Central memory CD8-positive, alpha-beta T cell (primary cell): Measurements from ENCODE around the gene EIF3B.
"Not testable (repeated sequence)": the region's sequence is repeated elsewhere in the genome, so short reads cannot be mapped to it uniquely, and the experiment has no call there.

ENCODE experiments used
- ATAC-seq: fragments of 150-1000 bp; cut with Tn5 transposase; replicated peaks from 2 replicates; pipeline ENCODE4 v1.10.0; 2022; ENCODE audit warnings: mild to moderate bottlenecking, moderate FRiP score, moderate number of reproducible peaks; ENCODE audit not compliant: poor library complexity, severe bottlenecking; ENCODE audit errors: extremely low read depth
- DNase-seq, 2 donors: peaks; one replicate each; pipeline ENCODE4 v3.0.0; 2021; ENCODE audit warnings: low spot score in 2 of 2
- H3K27ac Mint-ChIP-seq: one replicate; pipeline ENCODE4 v1.8.0; 2022; ENCODE audit warnings: low read depth, mild to moderate bottlenecking, moderate library complexity, mixed read lengths
- H3K27me3 Mint-ChIP-seq: one replicate; pipeline ENCODE4 v1.8.0; 2022; ENCODE audit warnings: mixed read lengths
- H3K36me3 Mint-ChIP-seq: one replicate; pipeline ENCODE4 v1.8.0; 2022; ENCODE audit warnings: mild to moderate bottlenecking, moderate library complexity, mixed read lengths; ENCODE audit not compliant: insufficient read depth
- H3K4me1 Mint-ChIP-seq: one replicate; pipeline ENCODE4 v1.8.0; 2022; ENCODE audit warnings: mixed read lengths
- H3K4me3 Mint-ChIP-seq: one replicate; pipeline ENCODE4 v1.8.0; 2022; ENCODE audit warnings: mild to moderate bottlenecking, moderate library complexity, mixed read lengths
- H3K9me3 Mint-ChIP-seq: one replicate; pipeline ENCODE4 v1.8.0; 2022; ENCODE audit warnings: mixed read lengths

Gene EIF3B

GRCh38 chr7:2373646-2374045 is 19.0 kb downstream of the EIF3B start:
- no peak overlapping the region for H3K27ac Mint-ChIP-seq
- no peak for ATAC-seq
- DNase-seq = no peak
- H3K36me3 Mint-ChIP-seq = peaks cover 71% of the 10 kb centered on the region
- no peaks in the 10 kb centered on the region for H3K9me3 Mint-ChIP-seq
- H3K27me3 Mint-ChIP-seq = no peaks in the 10 kb centered on the region
- peaks cover 9% of the 10 kb centered on the region for H3K4me1 Mint-ChIP-seq
- H3K4me3 Mint-ChIP-seq = no peak overlapping the region

DNA sequence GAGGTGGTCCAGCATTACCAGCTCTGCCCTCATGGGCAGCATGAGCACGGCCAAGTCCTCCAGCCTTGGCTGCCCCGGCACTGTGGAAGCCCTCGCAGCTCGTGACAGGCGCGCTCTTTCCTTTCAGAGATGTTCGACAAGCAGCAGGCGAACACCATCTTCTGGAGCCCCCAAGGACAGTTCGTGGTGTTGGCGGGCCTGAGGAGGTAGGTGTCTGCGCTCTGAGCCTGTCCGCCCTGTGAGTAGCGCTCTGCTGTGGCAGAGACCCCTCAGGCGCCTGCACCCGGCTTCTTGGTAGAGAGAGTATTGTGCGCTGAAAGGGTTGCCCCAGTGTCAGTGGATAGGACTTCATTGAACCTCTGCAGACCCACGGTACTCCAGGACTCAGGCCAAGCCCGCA is 19.8 kb downstream of the EIF3B start:
- ATAC-seq (no peak), DNase-seq (no peak)
- Mint-ChIP-seq H3K4me1 (peaks cover 9% of the 10 kb centered on the region), H3K27ac (no peak overlapping the region), H3K4me3 (no peak overlapping the region), H3K27me3 (no peaks in the 10 kb centered on the region), H3K9me3 (no peaks in the 10 kb centered on the region), H3K36me3 (peaks cover 70% of the 10 kb centered on the region)

- Mint-ChIP-seq H3K27ac (peak overlapping the region; percentile 73), H3K27me3 (no peaks in the 10 kb centered on the region), H3K36me3 (peaks cover 72% of the 10 kb centered on the region), H3K4me1 (peaks cover 9% of the 10 kb centered on the region), H3K9me3 (no peaks in the 10 kb centered on the region), H3K4me3 (no peak overlapping the region)
- DNase-seq (no peak), ATAC-seq (no peak)
Observed at GRCh38 chr7:2374830-2375728, 20.5 kb downstream of the EIF3B start.

- no peak for DNase-seq
- H3K4me3 Mint-ChIP-seq = no peak overlapping the region
- ATAC-seq = no peak
- no peaks in the 10 kb centered on the region for H3K27me3 Mint-ChIP-seq
- H3K4me1 Mint-ChIP-seq = peaks cover 13% of the 10 kb centered on the region
- peak overlapping the region; percentile 67 for H3K27ac Mint-ChIP-seq
- H3K9me3 Mint-ChIP-seq = no peaks in the 10 kb centered on the region
- H3K36me3 Mint-ChIP-seq = peaks cover 76% of the 10 kb centered on the region
Observed at GRCh38 chr7:2376351-2377154, 21.9 kb downstream of the EIF3B start.

- not testable (repeated sequence) for H3K27me3 Mint-ChIP-seq, ATAC-seq, H3K9me3 Mint-ChIP-seq, DNase-seq, H3K4me3 Mint-ChIP-seq
- Mint-ChIP-seq H3K36me3 (peaks cover 72% of the 10 kb centered on the region), H3K27ac (peak overlapping the region; percentile 67), H3K4me1 (peaks cover 13% of the 10 kb centered on the region)
Observed at GRCh38 chr7:2377492-2377891, 22.9 kb downstream of the EIF3B start.

- H3K27ac Mint-ChIP-seq = peak overlapping the region; percentile 81
- ATAC-seq, H3K27me3 Mint-ChIP-seq, H3K9me3 Mint-ChIP-seq, DNase-seq: not testable (repeated sequence)
- H3K36me3 Mint-ChIP-seq = peaks cover 67% of the 10 kb centered on the region
- peaks cover 13% of the 10 kb centered on the region for H3K4me1 Mint-ChIP-seq
- peak overlapping the region; percentile 29 for H3K4me3 Mint-ChIP-seq
Observed at GRCh38 chr7:2378125-2378524, 23.5 kb downstream of the EIF3B start.

DNA sequence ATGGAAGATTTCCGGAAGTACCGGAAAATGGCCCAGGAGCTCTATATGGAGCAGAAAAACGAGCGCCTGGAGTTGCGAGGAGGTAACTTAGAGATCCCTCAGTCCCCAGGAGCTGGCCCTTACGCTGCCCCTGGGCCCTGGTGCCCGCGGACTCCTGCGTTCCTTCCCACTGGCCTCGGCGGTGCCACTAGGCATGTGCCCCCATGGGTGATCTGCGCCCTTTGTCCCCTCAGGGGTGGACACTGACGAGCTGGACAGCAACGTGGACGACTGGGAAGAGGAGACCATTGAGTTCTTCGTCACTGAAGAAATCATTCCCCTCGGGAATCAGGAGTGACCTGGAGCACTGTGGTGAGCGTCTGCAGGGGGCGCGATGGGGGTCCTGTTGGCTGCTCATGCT is 24.5 kb downstream of the EIF3B start:
- H3K4me3 Mint-ChIP-seq = no peak overlapping the region
- peaks cover 61% of the 10 kb centered on the region for H3K36me3 Mint-ChIP-seq
- H3K9me3 Mint-ChIP-seq = no peaks in the 10 kb centered on the region
- no peak for ATAC-seq
- H3K4me1 Mint-ChIP-seq = peaks cover 13% of the 10 kb centered on the region
- H3K27ac Mint-ChIP-seq = peak overlapping the region; percentile 36
- no peaks in the 10 kb centered on the region for H3K27me3 Mint-ChIP-seq
- no peak for DNase-seq

DNA sequence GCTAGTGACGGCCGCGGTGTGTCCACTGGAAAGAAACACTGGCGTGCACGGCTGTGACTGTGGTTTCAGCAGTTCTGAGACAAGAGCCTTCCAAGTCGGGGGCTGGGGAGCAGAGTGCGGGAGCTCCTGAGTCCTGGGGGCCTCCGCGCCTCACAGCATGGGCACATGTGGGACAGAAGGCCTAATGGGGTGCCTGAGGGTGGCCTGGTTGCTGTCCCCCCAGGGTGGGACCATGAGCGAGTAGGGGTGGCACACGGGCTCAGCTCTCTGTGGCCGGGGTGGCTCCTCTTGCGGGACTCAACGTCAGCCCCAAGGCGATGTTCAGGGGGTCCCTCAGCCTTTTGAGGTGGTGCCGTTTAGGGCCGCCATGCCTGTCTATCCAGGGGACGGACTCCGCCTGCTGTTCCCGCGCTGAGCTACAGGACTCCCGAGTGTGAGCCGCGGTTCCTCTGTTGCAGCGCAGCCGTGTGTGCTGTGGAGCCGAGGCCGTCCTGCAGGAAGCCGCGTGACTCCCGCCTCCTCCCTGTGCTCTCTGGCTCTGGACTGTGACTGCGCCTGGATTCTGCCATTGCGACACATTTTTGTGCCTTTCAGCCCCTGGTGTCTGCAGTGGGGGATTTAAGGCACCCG is 25.3 kb downstream of the EIF3B start:
- DNase-seq (no peak), ATAC-seq (no peak)
- no peak overlapping the region for H3K4me3 Mint-ChIP-seq
- H3K9me3 Mint-ChIP-seq = no peaks in the 10 kb centered on the region
- peaks cover 55% of the 10 kb centered on the region for H3K36me3 Mint-ChIP-seq
- H3K27ac Mint-ChIP-seq = peak overlapping the region; percentile 36
- H3K27me3 Mint-ChIP-seq = no peaks in the 10 kb centered on the region
- peaks cover 13% of the 10 kb centered on the region for H3K4me1 Mint-ChIP-seq

GRCh38 chr7:2380461-2380860 is 25.8 kb downstream of the EIF3B start:
- peaks cover 50% of the 10 kb centered on the region for H3K36me3 Mint-ChIP-seq
- no peak for ATAC-seq
- H3K9me3 Mint-ChIP-seq = no peaks in the 10 kb centered on the region
- H3K27ac Mint-ChIP-seq = no peak overlapping the region
- peaks cover 13% of the 10 kb centered on the region for H3K4me1 Mint-ChIP-seq
- H3K4me3 Mint-ChIP-seq = no peak overlapping the region
- H3K27me3 Mint-ChIP-seq = no peaks in the 10 kb centered on the region
- no peak for DNase-seq

GRCh38 chr7:2381227-2381626 is 26.6 kb downstream of the EIF3B start:
- no peak overlapping the region for H3K27ac Mint-ChIP-seq
- H3K4me3 Mint-ChIP-seq = no peak overlapping the region
- DNase-seq (no peak), ATAC-seq (no peak)
- H3K4me1 Mint-ChIP-seq = peaks cover 13% of the 10 kb centered on the region
- no peaks in the 10 kb centered on the region for H3K27me3 Mint-ChIP-seq
- H3K9me3 Mint-ChIP-seq = no peaks in the 10 kb centered on the region
- peaks cover 44% of the 10 kb centered on the region for H3K36me3 Mint-ChIP-seq

DNA sequence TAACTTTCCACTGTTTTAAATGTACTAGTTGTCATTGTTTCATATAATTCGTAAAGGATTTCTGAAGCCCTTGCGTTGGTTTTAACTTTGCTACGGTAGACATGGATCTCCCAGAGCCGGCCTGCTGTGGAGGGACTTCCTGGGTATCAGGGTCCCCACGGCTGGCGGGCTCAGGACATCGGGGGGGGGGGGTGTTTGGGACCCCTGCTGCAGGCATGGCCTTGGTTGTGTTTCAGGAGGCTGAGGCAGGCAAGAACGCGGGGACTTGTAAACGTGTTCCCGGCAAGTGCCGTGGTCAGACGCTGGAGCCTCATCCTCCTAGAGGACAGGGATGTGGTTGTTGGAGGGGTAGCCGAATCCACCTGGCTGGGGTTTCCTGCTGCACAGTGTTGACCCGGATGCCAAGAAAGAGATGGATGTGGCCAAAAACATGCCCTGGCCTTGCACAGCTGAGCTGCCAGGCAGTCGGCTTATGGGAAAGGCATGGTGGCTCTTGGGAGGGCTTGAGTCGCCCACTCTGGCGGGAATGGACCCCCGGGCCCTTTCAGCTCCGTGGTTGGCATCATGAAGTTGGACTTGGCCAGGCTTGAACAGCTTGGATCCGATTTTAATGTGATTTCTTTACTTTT is 27.4 kb downstream of the EIF3B start:
- DNase-seq (no peak), ATAC-seq (no peak)
- no peaks in the 10 kb centered on the region for H3K9me3 Mint-ChIP-seq
- H3K4me1 Mint-ChIP-seq = peaks cover 10% of the 10 kb centered on the region
- no peak overlapping the region for H3K4me3 Mint-ChIP-seq
- H3K27me3 Mint-ChIP-seq = no peaks in the 10 kb centered on the region
- H3K27ac Mint-ChIP-seq = no peak overlapping the region
- H3K36me3 Mint-ChIP-seq = peaks cover 42% of the 10 kb centered on the region

DNA sequence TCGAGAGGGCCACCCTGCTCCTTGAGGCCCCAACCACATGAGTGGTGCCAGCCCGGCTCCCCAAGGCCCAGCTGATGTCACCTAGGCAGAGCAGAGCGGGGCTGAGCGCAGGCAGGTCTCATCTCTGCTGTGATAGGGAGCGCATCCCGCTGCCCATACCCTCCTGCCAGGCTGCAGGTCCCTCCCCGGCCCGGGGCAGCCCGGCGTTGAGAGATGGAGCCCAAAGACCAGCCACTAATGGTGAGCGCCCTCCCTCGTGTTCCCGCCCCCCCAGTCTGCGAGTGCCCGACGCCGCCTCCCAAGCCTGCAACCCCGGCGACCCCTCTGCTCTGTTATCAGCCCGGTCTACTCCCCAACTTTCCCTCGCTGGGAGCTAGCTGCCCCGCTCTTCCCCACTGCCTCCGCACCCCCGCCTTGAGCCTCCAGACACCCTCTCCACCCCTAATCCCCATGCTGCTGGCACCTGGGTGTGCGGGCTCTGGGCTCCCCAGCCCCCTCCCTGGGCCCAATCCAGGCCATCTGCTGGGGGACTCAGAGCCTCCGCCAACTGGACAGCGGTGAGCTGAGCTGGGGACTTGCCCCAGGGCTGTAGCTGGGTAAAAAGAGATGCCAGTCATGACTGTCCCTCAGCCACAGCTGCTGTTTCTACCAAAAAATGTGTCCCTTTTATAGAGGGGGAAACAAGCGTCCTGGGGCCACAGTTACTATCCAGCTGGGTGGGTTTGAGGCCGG is 29.1 kb downstream of the EIF3B start:
- DNase-seq (no peak), ATAC-seq (no peak)
- Mint-ChIP-seq H3K9me3 (no peaks in the 10 kb centered on the region), H3K36me3 (peaks cover 30% of the 10 kb centered on the region), H3K27me3 (no peaks in the 10 kb centered on the region), H3K27ac (no peak overlapping the region), H3K4me1 (peaks cover 4% of the 10 kb centered on the region), H3K4me3 (no peak overlapping the region)
